Cardiac fibroblast (primary cell): ENCODE results near the gene RSPH9.
"Not testable (repeated sequence)": the region's sequence is repeated elsewhere in the genome, so short reads cannot be mapped to it uniquely, and the experiment has no call there.

Source experiments
- DNase-seq, 2 donors: peaks; one replicate each; pipeline versions ENCODE4 v3.0.0 to v3.0.0-alpha.2; 2010; ENCODE audit warnings: low read depth in 2 of 2
- H3K4me3 ChIP-seq, 2 donors: replicated peaks in 1 of 2; 1 replicate in 1 of 2; 2 replicates in 1 of 2; pipeline ENCODE4 v1.5.1; 2011; ENCODE audit warnings: low read depth in 2 of 2, low read length in 2 of 2, mild to moderate bottlenecking in 2 of 2, moderate library complexity in 1 of 2
- CTCF ChIP-seq: IDR thresholded peaks from one replicate; pipeline ENCODE4 v1.5.1; 2011; ENCODE audit warnings: low read depth, mild to moderate bottlenecking, low read length, inconsistent platforms

Gene RSPH9

GRCh38 chr6:43658161-43658560, 13.3 kb downstream of the RSPH9 start:
- H3K4me3 ChIP-seq = no peak overlapping the region
- no peak for TF ChIP-seq CTCF
- no peak for DNase-seq

GRCh38 chr6:43662948-43663347, 18.1 kb downstream of the RSPH9 start:
- DNase-seq = not testable (repeated sequence)

GRCh38 chr6:43665376-43665775, 20.5 kb downstream of the RSPH9 start:
- H3K4me3 ChIP-seq = no peak overlapping the region
- peak in 1 of 2 donors; percentile 29 for DNase-seq
- no peak for TF ChIP-seq CTCF

More at GRCh38 chr6:43662948-43663347, 18.1 kb downstream of the RSPH9 start:
- H3K4me3 ChIP-seq = not testable (repeated sequence)

GRCh38 chr6:43666196-43666920, 21.5 kb downstream of the RSPH9 start:
- no peak for TF ChIP-seq CTCF
- H3K4me3 ChIP-seq = no peak overlapping the region
- DNase-seq = no peak

GRCh38 chr6:43667245-43668150, 22.7 kb downstream of the RSPH9 start:
- peak; percentile 98 for TF ChIP-seq CTCF
- peak overlapping the region in 1 of 2 donors; percentile 3 for H3K4me3 ChIP-seq
- peak; percentile 73 to 75 for DNase-seq

GRCh38 chr6:43668151-43669028, 23.6 kb downstream of the RSPH9 start:
- peak; percentile 70 for TF ChIP-seq CTCF
- no peak overlapping the region for H3K4me3 ChIP-seq
- DNase-seq = peak; percentile 43 to 75
